ENCODE data around the gene SDR9C7.
"Not testable (repeated sequence)": the region's sequence is repeated elsewhere in the genome, so short reads cannot be mapped to it uniquely, and the experiment has no call there.

SDR9C7 gene

GRCh38 chr12:56962247-56962646 lies 28.0 kb upstream of the SDR9C7 start:
- DNase-seq (ENCODE audit: low spot score in 2 of 2); ATAC-seq (ENCODE audit: low read depth); H3K4me1 Mint-ChIP-seq; H3K9me3 Mint-ChIP-seq; H3K4me3 Mint-ChIP-seq; H3K27ac Mint-ChIP-seq: not testable (repeated sequence)
- peaks cover 13% of the 10 kb centered on the region for H3K27me3 Mint-ChIP-seq
- peaks cover 13% of the 10 kb centered on the region for H3K36me3 Mint-ChIP-seq

- ATAC-seq (ENCODE audit: low read depth) (no peak), DNase-seq (ENCODE audit: low spot score in 2 of 2) (no peak)
- peaks cover 18% of the 10 kb centered on the region for H3K36me3 Mint-ChIP-seq
- H3K27me3 Mint-ChIP-seq, result peaks cover 13% of the 10 kb centered on the region
- H3K27ac Mint-ChIP-seq, result no peak overlapping the region
- no peaks in the 10 kb centered on the region for H3K4me1 Mint-ChIP-seq
- no peak overlapping the region for H3K4me3 Mint-ChIP-seq
- peaks cover 8% of the 10 kb centered on the region for H3K9me3 Mint-ChIP-seq
These were observed 24.2 kb upstream of the SDR9C7 start for GRCh38 chr12:56958422-56958821.

DNA sequence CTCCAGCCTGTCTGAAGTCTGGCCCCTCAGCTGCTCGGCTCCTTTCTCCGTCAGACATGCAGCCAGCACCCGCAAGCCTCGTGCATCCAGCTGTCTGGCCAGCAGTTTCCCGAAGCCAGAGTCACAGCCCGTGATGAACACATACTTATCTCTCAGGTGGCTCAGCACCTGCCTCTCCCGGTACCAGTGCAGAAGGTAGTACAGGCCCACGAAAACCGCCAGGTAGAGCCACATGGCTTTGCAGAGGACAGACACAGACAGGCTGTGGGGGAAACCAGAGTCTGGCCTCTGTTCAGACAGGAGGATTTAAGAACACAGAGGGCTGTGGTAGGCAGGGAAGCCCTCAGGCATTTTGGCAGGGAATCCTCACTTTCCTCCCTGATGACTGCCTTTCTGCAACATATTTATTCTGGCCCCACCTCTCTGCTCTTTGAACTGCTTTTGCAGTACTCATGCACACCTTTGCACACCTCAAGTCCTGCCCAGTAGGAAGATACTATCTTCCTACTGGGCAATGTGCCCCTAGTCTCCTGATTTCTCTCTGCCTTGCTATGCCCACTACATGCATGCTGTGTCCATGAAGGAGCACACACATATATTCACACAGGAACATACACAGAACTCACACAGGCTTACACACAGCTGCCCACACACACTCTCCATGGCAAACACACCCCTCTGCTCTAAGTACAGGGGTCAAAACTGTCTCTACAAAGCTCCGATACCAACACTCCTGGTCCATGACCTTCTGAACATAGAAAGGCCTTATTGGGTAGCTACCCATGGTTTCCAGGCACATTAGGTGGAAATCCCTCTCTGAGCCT lies 23.2 kb upstream of the SDR9C7 start, which contains the start of gene RDH16:
Gene RDH16, minus strand, starts transcription at position 380 of the 824 bp plus-strand sequence. Its CDS starts 146 bp downstream, at position 234.
- ATAC-seq (ENCODE audit: low read depth), result no peak
- DNase-seq (ENCODE audit: low spot score in 2 of 2), result peak in 1 of 2 donors; percentile 4
- peaks cover 13% of the 10 kb centered on the region for H3K27me3 Mint-ChIP-seq
- H3K4me1 Mint-ChIP-seq, result no peaks in the 10 kb centered on the region
- H3K9me3 Mint-ChIP-seq, result peaks cover 6% of the 10 kb centered on the region
- H3K4me3 Mint-ChIP-seq, result no peak within 1 kb of the TSS
- H3K27ac Mint-ChIP-seq, result no peak within 1 kb of the TSS
- peaks cover 20% of the 10 kb centered on the region for H3K36me3 Mint-ChIP-seq

DNA sequence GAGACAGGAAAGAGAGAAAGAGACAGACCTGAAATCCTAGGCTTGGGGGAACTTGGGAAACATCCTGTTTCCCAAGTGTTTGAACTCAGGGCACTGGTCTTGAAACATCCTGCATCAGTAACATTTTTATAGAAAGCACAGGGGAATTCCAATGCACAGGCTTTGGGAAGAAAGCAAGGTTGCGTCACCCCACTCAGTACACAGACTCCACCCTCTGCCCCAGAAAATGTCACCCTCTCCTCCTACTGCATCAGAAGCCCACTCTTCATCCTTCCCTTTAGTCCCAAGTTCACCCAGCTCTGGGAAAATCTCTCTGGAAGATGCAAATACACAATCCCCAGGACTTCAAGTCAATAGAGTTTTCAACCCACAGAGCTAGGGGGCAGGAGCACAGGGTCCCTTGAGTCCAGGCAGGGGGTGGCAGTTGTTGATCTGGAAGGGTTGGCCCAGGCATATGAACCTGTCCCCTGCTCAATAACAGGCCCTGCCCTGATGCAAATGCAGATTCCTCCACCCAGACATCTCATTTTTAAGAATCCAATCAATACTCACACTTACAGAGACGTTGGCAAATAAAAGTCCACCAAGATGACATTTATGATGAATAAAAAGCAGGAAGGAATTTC lies 21.5 kb upstream of the SDR9C7 start:
- Mint-ChIP-seq H3K27ac (no peak overlapping the region), H3K4me1 (no peaks in the 10 kb centered on the region), H3K27me3 (peaks cover 7% of the 10 kb centered on the region), H3K36me3 (peaks cover 30% of the 10 kb centered on the region), H3K9me3 (peaks cover 3% of the 10 kb centered on the region), H3K4me3 (no peak overlapping the region)
- no peak for ATAC-seq (ENCODE audit: low read depth)
- peak in 1 of 2 donors; percentile 5 for DNase-seq (ENCODE audit: low spot score in 2 of 2)

- Mint-ChIP-seq H3K9me3 (peaks cover 3% of the 10 kb centered on the region), H3K4me1 (no peaks in the 10 kb centered on the region), H3K27ac (no peak overlapping the region), H3K36me3 (peaks cover 33% of the 10 kb centered on the region), H3K4me3 (no peak overlapping the region), H3K27me3 (peaks cover 7% of the 10 kb centered on the region)
- no peak for ATAC-seq (ENCODE audit: low read depth)
- DNase-seq (ENCODE audit: low spot score in 2 of 2), result peak in 1 of 2 donors; percentile 7
These were observed 20.7 kb upstream of the SDR9C7 start for GRCh38 chr12:56954958-56955355.

DNA sequence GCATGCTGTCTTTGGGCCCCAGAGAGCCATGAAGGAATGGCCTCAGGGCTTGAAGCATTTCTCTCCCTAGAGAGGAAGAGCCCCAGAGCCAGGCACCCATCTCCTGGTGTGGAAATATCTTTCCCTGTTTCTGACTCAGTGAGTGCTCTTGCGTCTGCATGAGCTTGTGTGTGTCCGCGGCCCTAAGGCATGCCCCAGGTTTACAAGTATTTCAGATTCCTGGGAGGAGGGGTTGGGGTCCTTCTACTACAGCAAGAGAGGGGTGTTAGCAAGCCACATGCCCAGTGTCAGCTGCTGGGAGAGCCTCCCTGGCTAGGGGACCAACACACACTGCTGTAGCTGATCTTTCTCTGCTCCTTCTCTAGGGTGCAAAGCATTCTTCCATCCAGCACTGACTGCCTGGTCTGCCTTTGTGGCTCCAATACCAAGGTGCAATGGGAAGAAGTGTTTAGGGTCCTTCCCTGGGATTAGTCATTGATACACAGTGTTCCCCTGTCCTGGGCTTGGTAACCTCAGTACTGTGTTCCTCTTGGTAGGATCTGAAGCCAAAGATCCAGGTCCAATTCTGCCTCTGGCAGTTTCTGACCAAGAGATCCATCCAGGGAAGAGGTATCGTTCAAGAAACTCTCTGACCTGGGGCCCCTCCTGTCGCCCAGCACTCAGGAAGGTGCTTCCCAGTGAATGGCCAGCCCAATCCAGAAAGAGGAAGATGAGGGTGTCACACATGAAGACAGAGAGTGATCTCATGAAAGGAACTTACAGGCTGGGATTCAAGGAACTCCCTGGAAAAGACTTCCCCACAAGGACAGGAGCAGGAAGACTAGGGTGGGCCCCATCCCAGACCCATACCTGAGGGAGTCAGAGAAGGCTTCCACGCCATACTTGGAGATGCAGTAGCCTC lies 20.1 kb upstream of the SDR9C7 start:
- H3K4me1 Mint-ChIP-seq, result no peaks in the 10 kb centered on the region
- H3K36me3 Mint-ChIP-seq, result peaks cover 30% of the 10 kb centered on the region
- DNase-seq (ENCODE audit: low spot score in 2 of 2) (peak in 1 of 2 donors; percentile 7), ATAC-seq (ENCODE audit: low read depth) (no peak)
- peaks cover 1% of the 10 kb centered on the region for H3K9me3 Mint-ChIP-seq
- no peak overlapping the region for H3K27ac Mint-ChIP-seq
- peaks cover 5% of the 10 kb centered on the region for H3K27me3 Mint-ChIP-seq
- H3K4me3 Mint-ChIP-seq, result no peak overlapping the region

DNA sequence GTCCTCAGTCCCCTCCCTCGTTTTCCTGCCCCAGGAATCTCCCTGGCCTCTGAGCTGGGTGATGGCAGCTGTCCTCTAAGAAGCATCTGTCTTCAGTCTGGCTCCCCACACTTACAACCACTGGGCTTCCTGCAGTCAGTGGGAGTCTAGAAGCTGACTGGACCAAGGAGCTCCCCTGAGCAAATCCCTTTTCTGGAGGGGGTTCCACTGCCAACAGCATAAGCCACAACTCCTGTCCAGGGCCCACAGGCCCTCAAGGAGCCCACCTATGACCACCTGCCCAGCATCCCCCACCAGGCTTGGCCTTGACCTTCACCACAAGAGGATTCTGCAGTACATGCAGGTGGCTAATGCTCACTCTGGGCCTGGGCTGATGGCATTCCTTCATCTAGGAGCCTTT lies 19.1 kb upstream of the SDR9C7 start:
- Mint-ChIP-seq H3K4me1 (no peaks in the 10 kb centered on the region), H3K9me3 (no peaks in the 10 kb centered on the region), H3K36me3 (peaks cover 29% of the 10 kb centered on the region), H3K4me3 (no peak overlapping the region), H3K27ac (no peak overlapping the region), H3K27me3 (peaks cover 5% of the 10 kb centered on the region)
- ATAC-seq (ENCODE audit: low read depth) (no peak), DNase-seq (ENCODE audit: low spot score in 2 of 2) (peak in 1 of 2 donors; percentile 5)

DNA sequence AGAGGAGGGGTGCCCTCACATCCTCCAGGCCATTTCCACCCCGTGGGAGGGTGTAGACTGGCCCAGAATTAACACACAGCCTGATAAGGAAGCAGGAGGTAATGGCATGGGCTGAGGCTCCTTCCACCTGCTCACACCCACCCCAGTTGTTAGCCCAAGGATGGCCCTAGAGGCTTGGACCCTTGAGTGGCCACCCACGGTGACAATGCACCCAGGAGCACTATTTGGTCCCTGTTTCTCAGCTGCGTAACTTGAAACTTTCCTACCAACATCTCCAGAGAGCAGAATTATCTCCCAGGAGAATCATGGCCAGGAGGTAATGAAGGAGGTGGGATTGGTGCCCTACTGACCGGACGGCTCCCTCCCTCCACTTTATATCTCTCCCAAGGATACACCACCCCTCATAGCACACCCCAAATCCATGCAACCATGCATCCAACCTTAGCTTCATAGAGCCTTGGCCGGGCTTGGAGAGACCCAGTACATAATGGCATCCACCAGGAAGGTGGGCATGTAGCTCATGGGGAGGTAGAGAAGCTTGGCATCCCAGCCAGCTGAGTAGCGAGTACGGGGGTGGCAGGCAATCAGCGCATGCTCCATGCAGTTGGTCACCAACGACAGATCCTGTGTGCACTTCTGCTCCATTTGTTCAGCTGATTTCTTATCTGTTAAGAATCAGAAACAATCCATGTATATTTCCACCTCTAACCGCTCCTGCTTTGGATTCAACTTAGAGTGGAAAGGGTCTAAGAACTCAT lies 17.6 kb upstream of the SDR9C7 start:
- ATAC-seq (ENCODE audit: low read depth) (no peak), DNase-seq (ENCODE audit: low spot score in 2 of 2) (peak in 1 of 2 donors; percentile 5)
- H3K4me1 Mint-ChIP-seq, result no peaks in the 10 kb centered on the region
- peaks cover 4% of the 10 kb centered on the region for H3K27me3 Mint-ChIP-seq
- peaks cover 20% of the 10 kb centered on the region for H3K36me3 Mint-ChIP-seq
- no peak overlapping the region for H3K4me3 Mint-ChIP-seq
- no peak overlapping the region for H3K27ac Mint-ChIP-seq
- peaks cover 4% of the 10 kb centered on the region for H3K9me3 Mint-ChIP-seq

DNA sequence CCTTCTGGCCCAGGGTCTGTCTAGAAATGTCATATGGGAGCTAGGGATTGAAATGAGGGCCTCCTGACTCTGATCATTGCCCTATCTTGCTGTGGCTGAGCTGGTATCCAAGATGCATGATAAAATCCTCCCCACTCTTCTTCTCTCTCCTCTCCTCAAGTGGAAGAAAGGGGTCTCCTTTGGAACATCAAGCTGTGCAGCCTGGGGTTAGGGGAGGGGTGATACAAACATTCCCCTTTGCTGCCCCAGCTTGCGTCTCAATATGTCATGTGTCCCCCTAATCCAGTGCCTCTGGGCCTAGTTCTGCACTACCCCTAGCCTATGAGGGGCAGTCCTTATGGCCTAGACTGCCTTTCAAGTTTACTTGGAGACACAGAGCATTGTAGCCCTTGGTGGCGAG lies 14.7 kb upstream of the SDR9C7 start:
- DNase-seq (ENCODE audit: low spot score in 2 of 2) (no peak), ATAC-seq (ENCODE audit: low read depth) (no peak)
- H3K4me3 Mint-ChIP-seq, result no peak overlapping the region
- H3K9me3 Mint-ChIP-seq, result peaks cover 11% of the 10 kb centered on the region
- no peaks in the 10 kb centered on the region for H3K4me1 Mint-ChIP-seq
- peaks cover 18% of the 10 kb centered on the region for H3K36me3 Mint-ChIP-seq
- peaks cover 4% of the 10 kb centered on the region for H3K27me3 Mint-ChIP-seq
- H3K27ac Mint-ChIP-seq, result no peak overlapping the region

DNA sequence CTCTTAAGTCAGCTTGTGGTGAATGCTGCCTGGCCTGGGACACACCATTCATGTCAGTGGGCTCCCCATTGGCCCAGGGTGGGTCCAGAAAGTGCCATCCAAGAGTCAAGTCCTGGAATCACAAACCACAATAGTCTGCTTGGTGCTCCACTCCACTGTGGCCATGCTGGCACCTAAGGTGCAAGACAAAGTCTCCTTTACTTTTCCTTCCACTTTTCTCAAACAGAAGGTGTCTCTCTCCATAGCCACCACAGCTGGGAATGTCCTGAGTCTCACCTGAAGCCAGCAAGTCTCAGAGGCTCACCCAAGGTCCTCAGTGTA lies 14.2 kb upstream of the SDR9C7 start:
- no peak overlapping the region for H3K4me3 Mint-ChIP-seq
- peaks cover 14% of the 10 kb centered on the region for H3K9me3 Mint-ChIP-seq
- H3K27me3 Mint-ChIP-seq, result peaks cover 4% of the 10 kb centered on the region
- no peaks in the 10 kb centered on the region for H3K4me1 Mint-ChIP-seq
- DNase-seq (ENCODE audit: low spot score in 2 of 2) (no peak), ATAC-seq (ENCODE audit: low read depth) (no peak)
- peaks cover 18% of the 10 kb centered on the region for H3K36me3 Mint-ChIP-seq
- no peak overlapping the region for H3K27ac Mint-ChIP-seq

- Mint-ChIP-seq H3K9me3 (peaks cover 14% of the 10 kb centered on the region), H3K27ac (no peak overlapping the region), H3K27me3 (peaks cover 4% of the 10 kb centered on the region), H3K36me3 (peaks cover 18% of the 10 kb centered on the region), H3K4me1 (no peaks in the 10 kb centered on the region), H3K4me3 (no peak overlapping the region)
- ATAC-seq (ENCODE audit: low read depth) (no peak), DNase-seq (ENCODE audit: low spot score in 2 of 2) (peak in 1 of 2 donors; percentile 5)
These were observed 13.6 kb upstream of the SDR9C7 start for GRCh38 chr12:56947633-56948456.

GRCh38 chr12:56943878-56944277 lies 9.7 kb upstream of the SDR9C7 start:
- H3K4me3 Mint-ChIP-seq, result no peak overlapping the region
- peaks cover 14% of the 10 kb centered on the region for H3K27me3 Mint-ChIP-seq
- DNase-seq (ENCODE audit: low spot score in 2 of 2) (no peak), ATAC-seq (ENCODE audit: low read depth) (no peak)
- H3K27ac Mint-ChIP-seq, result no peak overlapping the region
- H3K4me1 Mint-ChIP-seq, result peaks cover 3% of the 10 kb centered on the region
- peaks cover 14% of the 10 kb centered on the region for H3K9me3 Mint-ChIP-seq
- no peaks in the 10 kb centered on the region for H3K36me3 Mint-ChIP-seq

DNA sequence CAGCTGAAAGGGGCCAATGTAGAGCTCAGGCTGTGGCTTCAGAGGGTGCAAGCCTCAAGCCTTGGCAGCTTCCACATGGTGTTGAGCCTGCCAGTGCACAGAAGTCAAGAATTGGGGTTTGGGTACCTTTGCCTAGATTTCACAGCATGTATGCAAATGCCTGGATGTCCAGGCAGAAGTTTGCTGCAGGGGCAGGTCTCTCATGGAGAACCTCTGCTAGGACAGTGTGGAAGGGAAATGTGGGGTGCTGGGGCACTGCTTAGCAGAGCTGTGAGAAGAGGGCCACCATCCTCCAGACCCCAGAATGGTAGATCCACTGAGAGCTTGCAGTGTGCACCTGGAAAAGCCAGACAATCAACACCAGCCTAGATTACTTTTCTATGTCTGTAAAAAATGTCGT lies 9.2 kb upstream of the SDR9C7 start:
- H3K4me3 Mint-ChIP-seq; ATAC-seq (ENCODE audit: low read depth): not testable (repeated sequence)
- H3K27me3 Mint-ChIP-seq, result peaks cover 14% of the 10 kb centered on the region

More for the DNA sequence above, 9.2 kb upstream of the SDR9C7 start:
- H3K4me1 Mint-ChIP-seq; H3K27ac Mint-ChIP-seq; H3K36me3 Mint-ChIP-seq; DNase-seq (ENCODE audit: low spot score in 2 of 2): not testable (repeated sequence)
- H3K9me3 Mint-ChIP-seq, result peaks cover 14% of the 10 kb centered on the region

All from memory B cell (primary cell).